Keratinocyte (primary cell): Measurements from ENCODE around the gene RASGEF1B. TPM values are rescaled to one million over a fixed set of nuclear protein-coding genes. Genes with fewer than 3 reads are reported as not detected.

Experiments used
- DNase-seq: peaks from one replicate; pipeline ENCODE4 v3.0.0-alpha.2; 2011; ENCODE audit warnings: low read depth, missing footprints, low spot score
- FAIRE-seq: peaks from 2 replicates; lab custom pipeline; 2011; peaks lifted over from hg19 to GRCh38; lab: Jason Lieb, UNC
- H2AFZ ChIP-seq: 2 replicates; pipeline ENCODE4 v1.6.0; 2012; ENCODE audit warnings: low read length, control low read depth, inconsistent platforms; ENCODE audit not compliant: control insufficient read depth
- H3K27ac ChIP-seq: 2 replicates; pipeline ENCODE4 v1.5.1; 2011; ENCODE audit warnings: low read length; ENCODE audit not compliant: control insufficient read depth, insufficient read depth
- H3K27me3 ChIP-seq: 3 replicates; pipeline ENCODE4 v1.6.0; 2011; ENCODE audit warnings: low read length; ENCODE audit not compliant: control insufficient read depth, insufficient read depth; ENCODE audit errors: extremely low read depth
- H3K36me3 ChIP-seq, 2 experiments: 2 replicates in 1 of 2; 3 replicates in 1 of 2; pipeline ENCODE4 v1.5.1; 2011; ENCODE audit warnings: low read length in 2 of 2, mild to moderate bottlenecking in 1 of 2; ENCODE audit not compliant: control insufficient read depth in 2 of 2, insufficient read depth in 2 of 2; ENCODE audit errors: extremely low read depth in 1 of 2
- H3K4me1 ChIP-seq: 3 replicates; pipeline ENCODE4 v1.5.1; 2011; ENCODE audit warnings: low read length; ENCODE audit not compliant: control insufficient read depth, insufficient read depth; ENCODE audit errors: extremely low read depth
- H3K4me2 ChIP-seq: 3 replicates; pipeline ENCODE4 v1.6.0; 2011; ENCODE audit warnings: low read depth, low read length; ENCODE audit not compliant: control insufficient read depth, insufficient read depth; ENCODE audit errors: extremely low read depth
- H3K4me3 ChIP-seq, 3 experiments: fragments of 200-600 bp in 1 of 3; sonication (generic) in 1 of 3; 2 replicates in 2 of 3; 3 replicates in 1 of 3; pipeline ENCODE4 v1.5.1; 2011 to 2016; ENCODE audit warnings: low read length in 3 of 3, mild to moderate bottlenecking in 3 of 3, control low read depth in 2 of 3, inconsistent platforms in 1 of 3, low read depth in 1 of 3, mixed read lengths in 1 of 3, mixed run types in 1 of 3, moderate library complexity in 1 of 3; ENCODE audit not compliant: control insufficient read depth in 2 of 3, insufficient read depth in 2 of 3; ENCODE audit errors: extremely low read depth in 1 of 3
- H3K79me2 ChIP-seq: 2 replicates; pipeline ENCODE4 v1.6.0; 2012; ENCODE audit warnings: low read length; ENCODE audit not compliant: control insufficient read depth, insufficient read depth
- H3K9ac ChIP-seq: 3 replicates; pipeline ENCODE4 v1.6.0; 2011; ENCODE audit warnings: low read length; ENCODE audit not compliant: control insufficient read depth, insufficient read depth; ENCODE audit errors: extremely low read depth
- H3K9me1 ChIP-seq: 3 replicates; pipeline ENCODE4 v1.6.0; 2011; ENCODE audit warnings: low read length; ENCODE audit not compliant: control insufficient read depth, insufficient read depth; ENCODE audit errors: extremely low read depth
- H3K9me3 ChIP-seq: 2 replicates; pipeline ENCODE4 v1.5.1; 2012; ENCODE audit warnings: low read depth, low read length; ENCODE audit not compliant: control insufficient read depth
- H4K20me1 ChIP-seq: 3 replicates; pipeline ENCODE4 v1.6.0; 2011; ENCODE audit warnings: low read length; ENCODE audit not compliant: control insufficient read depth, insufficient read depth; ENCODE audit errors: extremely low read depth
- EZH2 ChIP-seq: IDR thresholded peaks from one replicate; pipeline ENCODE4 v1.6.1; 2012; ENCODE audit warnings: inconsistent platforms, mild to moderate bottlenecking, low read length, moderate library complexity
- dilution Hi-C: fragments of 300-500 bp; cut with MboI; formaldehyde crosslinking; loops from one replicate; pipeline ENCODE4 v1.7.0; 2020; ENCODE audit warnings: low sequenced_read_pairs; ENCODE audit not compliant: extremely low pct_ligation_motif_present
- polyA plus RNA-seq, 5 experiments: library from polyadenylated mRNA; depleted of rRNA in 3 of 5; stranded (reverse) in 3 of 5; stranded (forward) in 1 of 5; unstranded in 1 of 5; fragments of >200 nt; gene quantifications; 1 replicate in 1 of 5; 2 replicates in 3 of 5; 3 replicates in 1 of 5; pipeline versions ENCODE4 v1.2.1 to v1.2.3, GENCODE V29; 2011 to 2012; ENCODE audit warnings: missing spikeins in 2 of 5, low read depth in 1 of 5, low replicate concordance in 1 of 5
- TF ChIP-seq, protein P1 (sequence below), 3 experiments: IDR thresholded peaks in 1 of 3; conservative IDR thresholded peaks in 1 of 3; optimal IDR thresholded peaks in 1 of 3; 2 replicates in 2 of 3; 3 replicates in 1 of 3; pipeline versions ENCODE3 to v1.5.1; 2011; ENCODE audit warnings: low read length in 3 of 3, mild to moderate bottlenecking in 3 of 3, moderate library complexity in 2 of 3, control low read depth in 1 of 3, inconsistent platforms in 1 of 3; ENCODE audit not compliant: insufficient read depth in 2 of 3; ENCODE audit errors: extremely low read depth in 1 of 3

The RASGEF1B gene
- polyA plus RNA-seq, 1 donor (not counting 4 experiments of a cell fraction or from before 2014, with no cell fraction given), result 0.68 TPM

DNA sequence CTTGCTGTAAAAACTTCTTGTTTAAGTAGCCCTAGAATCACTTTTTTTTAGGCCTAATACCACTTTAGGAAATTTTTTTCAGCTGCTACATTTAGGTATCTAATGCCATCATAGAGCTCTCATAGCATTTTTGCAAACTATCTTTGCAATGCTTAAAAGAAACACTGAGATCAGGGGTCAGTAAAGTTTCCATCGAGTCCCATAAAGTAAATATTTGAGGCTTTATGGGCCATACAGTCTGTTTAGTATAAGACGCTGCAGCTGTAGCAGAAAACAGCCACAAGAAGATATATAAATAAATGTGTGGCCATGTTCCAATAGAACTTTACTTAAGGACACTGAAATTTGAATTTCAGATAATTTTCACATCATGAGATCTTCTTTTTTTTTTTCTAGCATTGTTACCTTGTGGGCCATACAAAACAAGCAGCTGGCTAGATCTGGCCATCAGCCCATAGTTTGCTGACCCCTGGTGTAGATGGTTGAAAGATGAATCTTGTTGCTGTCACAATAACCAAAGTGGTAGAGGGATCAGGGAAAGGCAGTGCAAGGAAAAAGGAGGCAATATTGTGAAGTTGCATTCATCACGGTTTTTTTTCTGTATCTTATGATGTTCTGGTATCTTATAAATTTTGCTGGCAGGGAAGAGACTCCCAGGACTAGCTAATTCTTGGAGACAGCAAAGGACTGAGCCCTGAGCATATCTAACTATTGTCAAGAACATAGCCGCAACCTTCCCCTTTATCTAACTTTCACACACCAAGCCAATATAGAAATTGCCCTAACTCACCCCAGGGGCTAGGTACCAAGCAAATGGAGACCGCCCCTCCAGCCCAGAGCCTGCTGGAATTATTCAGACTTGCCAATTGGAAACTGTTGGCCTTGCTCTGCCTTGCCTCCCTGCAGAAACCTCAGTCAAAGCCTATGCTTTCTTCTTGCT is 46.6 kb downstream of the RASGEF1B start:
- Histone ChIP-seq H3K9ac (peak overlapping the region; percentile 51), H3K4me3 (no peak overlapping the region), H3K36me3 (no peaks in the 10 kb centered on the region), H3K9me3 (no peaks in the 10 kb centered on the region), H4K20me1 (no peaks in the 10 kb centered on the region), H3K4me1 (peaks cover 60% of the 10 kb centered on the region), H3K27me3 (no peaks in the 10 kb centered on the region), H3K9me1 (no peaks in the 10 kb centered on the region), H2AFZ (peak overlapping the region; percentile 52), H3K79me2 (no peaks in the 10 kb centered on the region), H3K4me2 (peak overlapping the region; percentile 44), H3K27ac (peak overlapping the region; percentile 56)
- dilution Hi-C loops, result no loop called here
- DNase-seq, result no peak
- FAIRE-seq, result peak; percentile 60
- no peak for TF ChIP-seq EZH2
- TF ChIP-seq, protein P1, sequence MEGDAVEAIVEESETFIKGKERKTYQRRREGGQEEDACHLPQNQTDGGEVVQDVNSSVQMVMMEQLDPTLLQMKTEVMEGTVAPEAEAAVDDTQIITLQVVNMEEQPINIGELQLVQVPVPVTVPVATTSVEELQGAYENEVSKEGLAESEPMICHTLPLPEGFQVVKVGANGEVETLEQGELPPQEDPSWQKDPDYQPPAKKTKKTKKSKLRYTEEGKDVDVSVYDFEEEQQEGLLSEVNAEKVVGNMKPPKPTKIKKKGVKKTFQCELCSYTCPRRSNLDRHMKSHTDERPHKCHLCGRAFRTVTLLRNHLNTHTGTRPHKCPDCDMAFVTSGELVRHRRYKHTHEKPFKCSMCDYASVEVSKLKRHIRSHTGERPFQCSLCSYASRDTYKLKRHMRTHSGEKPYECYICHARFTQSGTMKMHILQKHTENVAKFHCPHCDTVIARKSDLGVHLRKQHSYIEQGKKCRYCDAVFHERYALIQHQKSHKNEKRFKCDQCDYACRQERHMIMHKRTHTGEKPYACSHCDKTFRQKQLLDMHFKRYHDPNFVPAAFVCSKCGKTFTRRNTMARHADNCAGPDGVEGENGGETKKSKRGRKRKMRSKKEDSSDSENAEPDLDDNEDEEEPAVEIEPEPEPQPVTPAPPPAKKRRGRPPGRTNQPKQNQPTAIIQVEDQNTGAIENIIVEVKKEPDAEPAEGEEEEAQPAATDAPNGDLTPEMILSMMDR (optimal IDR thresholded peaks at IDR 0.05 in 1 of 3, IDR thresholded peaks at IDR 0.05 in 1 of 3, conservative IDR thresholded peaks at IDR 0.05 in 1 of 3; ENCODE audit: extremely low read depth in 1 of 3, insufficient read depth in 2 of 3, low read length in 3 of 3), result no peak

DNA sequence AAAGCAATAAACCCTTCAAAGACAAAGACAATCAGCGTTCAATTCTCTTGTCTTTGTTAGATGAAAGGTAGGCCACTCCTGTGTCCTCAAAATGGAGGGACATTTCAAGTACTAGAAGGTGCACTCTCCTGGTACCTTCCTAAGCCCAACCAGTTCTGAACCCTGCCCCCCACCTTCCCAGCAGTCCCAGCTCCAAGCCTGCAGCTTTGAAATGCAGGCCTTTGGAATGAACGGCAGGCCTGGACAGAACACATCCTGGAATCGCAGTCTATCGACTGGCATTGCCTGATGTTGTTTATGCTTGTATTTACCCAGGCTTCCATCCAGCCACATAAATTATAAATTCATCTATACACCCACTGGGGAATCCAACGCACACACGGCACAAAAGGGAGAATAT is 47.4 kb downstream of the RASGEF1B start:
- peak; percentile 97 for FAIRE-seq
- Histone ChIP-seq H2AFZ (peak overlapping the region; percentile 52), H3K9ac (peak overlapping the region; percentile 51), H3K9me3 (no peaks in the 10 kb centered on the region), H4K20me1 (no peaks in the 10 kb centered on the region), H3K27me3 (no peaks in the 10 kb centered on the region), H3K9me1 (no peaks in the 10 kb centered on the region), H3K79me2 (no peaks in the 10 kb centered on the region), H3K4me3 (no peak overlapping the region), H3K27ac (peak overlapping the region; percentile 56), H3K4me1 (peaks cover 60% of the 10 kb centered on the region), H3K36me3 (no peaks in the 10 kb centered on the region), H3K4me2 (peak overlapping the region; percentile 44)
- no peak for TF ChIP-seq EZH2
- TF ChIP-seq, protein P1 (optimal IDR thresholded peaks at IDR 0.05 in 1 of 3, IDR thresholded peaks at IDR 0.05 in 1 of 3, conservative IDR thresholded peaks at IDR 0.05 in 1 of 3; ENCODE audit: extremely low read depth in 1 of 3, insufficient read depth in 2 of 3, low read length in 3 of 3), result no peak
- no peak for DNase-seq
- dilution Hi-C loops, result no loop called here
